Measurements from ENCODE around the gene NMRK2. TPM values are rescaled to one million over a fixed set of nuclear protein-coding genes. Genes with fewer than 3 reads are reported as not detected.

The NMRK2 gene
- total RNA-seq, 1 donor from 2014 or later: 4.0 TPM

DNA sequence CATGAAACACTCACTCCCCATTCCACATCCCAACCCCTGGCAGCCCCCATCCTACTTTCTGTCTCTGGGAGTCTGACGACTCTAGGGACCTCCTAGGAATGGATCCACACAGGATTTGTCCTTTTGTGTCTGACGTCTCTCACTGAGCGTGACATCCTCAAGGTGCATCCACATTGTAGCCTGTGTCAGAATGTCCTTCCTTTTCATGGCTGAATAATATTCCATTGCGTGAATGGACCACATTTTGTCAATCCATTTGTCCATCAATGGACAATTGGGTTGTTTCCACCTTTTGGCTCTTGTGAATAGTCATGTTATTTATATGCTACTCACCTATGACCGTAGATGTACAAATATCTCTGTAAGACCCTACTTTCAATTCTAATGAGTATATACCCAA, 16.8 kb upstream of the NMRK2 start:
- TF ChIP-seq, protein P1, sequence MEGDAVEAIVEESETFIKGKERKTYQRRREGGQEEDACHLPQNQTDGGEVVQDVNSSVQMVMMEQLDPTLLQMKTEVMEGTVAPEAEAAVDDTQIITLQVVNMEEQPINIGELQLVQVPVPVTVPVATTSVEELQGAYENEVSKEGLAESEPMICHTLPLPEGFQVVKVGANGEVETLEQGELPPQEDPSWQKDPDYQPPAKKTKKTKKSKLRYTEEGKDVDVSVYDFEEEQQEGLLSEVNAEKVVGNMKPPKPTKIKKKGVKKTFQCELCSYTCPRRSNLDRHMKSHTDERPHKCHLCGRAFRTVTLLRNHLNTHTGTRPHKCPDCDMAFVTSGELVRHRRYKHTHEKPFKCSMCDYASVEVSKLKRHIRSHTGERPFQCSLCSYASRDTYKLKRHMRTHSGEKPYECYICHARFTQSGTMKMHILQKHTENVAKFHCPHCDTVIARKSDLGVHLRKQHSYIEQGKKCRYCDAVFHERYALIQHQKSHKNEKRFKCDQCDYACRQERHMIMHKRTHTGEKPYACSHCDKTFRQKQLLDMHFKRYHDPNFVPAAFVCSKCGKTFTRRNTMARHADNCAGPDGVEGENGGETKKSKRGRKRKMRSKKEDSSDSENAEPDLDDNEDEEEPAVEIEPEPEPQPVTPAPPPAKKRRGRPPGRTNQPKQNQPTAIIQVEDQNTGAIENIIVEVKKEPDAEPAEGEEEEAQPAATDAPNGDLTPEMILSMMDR (IDR thresholded peaks at IDR 0.05; ENCODE audit: partially characterized antibody, unreplicated experiment): no peak
- H3K36me3 Mint-ChIP-seq (ENCODE audit: unreplicated experiment): peaks cover 10% of the 10 kb centered on the region
- H3K4me3 Mint-ChIP-seq (ENCODE audit: unreplicated experiment): no peak overlapping the region
- H3K27ac Mint-ChIP-seq (ENCODE audit: unreplicated experiment): no peak overlapping the region
- peaks cover 6% of the 10 kb centered on the region for H3K9me3 Mint-ChIP-seq (ENCODE audit: unreplicated experiment)
- DNase-seq: no peak
- H3K27me3 Mint-ChIP-seq (ENCODE audit: unreplicated experiment): peaks cover 4% of the 10 kb centered on the region
- no peaks in the 10 kb centered on the region for H3K4me1 Mint-ChIP-seq (ENCODE audit: low read depth, unreplicated experiment)

DNA sequence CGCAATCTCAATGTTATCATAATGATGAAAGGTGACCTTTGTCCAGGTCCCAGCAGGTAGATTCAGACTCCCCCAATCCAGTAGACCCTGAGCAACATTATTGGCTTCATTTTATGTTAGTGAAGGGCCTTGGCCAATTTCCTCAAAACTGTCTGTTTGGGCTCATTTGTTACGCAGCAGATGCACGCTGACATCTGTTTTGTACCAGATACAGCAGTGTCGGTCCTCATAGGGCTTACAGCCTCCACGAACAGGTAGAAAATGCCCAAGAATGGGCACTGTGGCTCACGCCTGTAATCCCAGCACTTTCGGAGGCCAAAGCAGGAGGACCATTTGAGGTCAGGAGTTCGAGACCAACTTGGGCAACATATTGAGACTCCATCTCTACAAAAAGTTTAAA, 13.1 kb upstream of the NMRK2 start:
- Mint-ChIP-seq H3K27ac (ENCODE audit: unreplicated experiment) (no peak overlapping the region), H3K36me3 (ENCODE audit: unreplicated experiment) (peaks cover 28% of the 10 kb centered on the region), H3K27me3 (ENCODE audit: unreplicated experiment) (peaks cover 9% of the 10 kb centered on the region), H3K9me3 (ENCODE audit: unreplicated experiment) (peaks cover 12% of the 10 kb centered on the region), H3K4me1 (ENCODE audit: low read depth, unreplicated experiment) (no peaks in the 10 kb centered on the region), H3K4me3 (ENCODE audit: unreplicated experiment) (no peak overlapping the region)
- TF ChIP-seq, protein P1 (IDR thresholded peaks at IDR 0.05; ENCODE audit: partially characterized antibody, unreplicated experiment): no peak
- no peak for DNase-seq

DNA sequence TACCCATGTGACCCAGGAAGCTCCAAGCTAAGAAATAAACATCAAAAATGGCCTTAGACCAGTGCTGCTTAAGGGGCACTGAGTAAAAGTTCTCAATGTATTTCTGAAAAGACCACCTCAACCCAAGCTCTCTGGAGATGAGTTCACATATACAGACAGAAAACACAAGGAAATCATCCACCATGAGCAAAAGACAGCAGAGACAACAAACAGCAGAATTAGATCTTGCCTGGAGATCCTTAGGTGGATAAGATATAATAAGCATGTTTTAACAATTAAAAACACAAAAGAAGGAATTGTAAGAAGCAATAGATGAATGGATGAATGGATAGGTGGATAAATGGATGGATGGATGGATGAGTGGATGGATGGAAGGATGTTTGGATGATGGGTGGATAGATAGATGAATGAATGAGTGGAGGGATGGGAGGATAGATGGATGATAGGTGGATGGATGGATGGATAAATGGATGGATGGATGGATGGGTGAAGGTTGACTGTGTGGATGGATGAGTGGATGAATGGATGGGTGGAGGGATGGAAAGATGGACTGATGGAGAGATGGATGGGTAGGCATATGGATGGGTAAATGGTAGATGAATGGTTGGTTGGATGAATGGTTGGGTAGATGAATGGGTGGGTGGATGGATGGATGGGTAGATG, 9.6 kb upstream of the NMRK2 start:
- Mint-ChIP-seq H3K27ac (ENCODE audit: unreplicated experiment) (no peak overlapping the region), H3K9me3 (ENCODE audit: unreplicated experiment) (peaks cover 14% of the 10 kb centered on the region), H3K36me3 (ENCODE audit: unreplicated experiment) (peaks cover 28% of the 10 kb centered on the region), H3K27me3 (ENCODE audit: unreplicated experiment) (peaks cover 15% of the 10 kb centered on the region), H3K4me1 (ENCODE audit: low read depth, unreplicated experiment) (no peaks in the 10 kb centered on the region), H3K4me3 (ENCODE audit: unreplicated experiment) (no peak overlapping the region)
- TF ChIP-seq, protein P1 (IDR thresholded peaks at IDR 0.05; ENCODE audit: partially characterized antibody, unreplicated experiment): no peak
- no peak for DNase-seq

DNA sequence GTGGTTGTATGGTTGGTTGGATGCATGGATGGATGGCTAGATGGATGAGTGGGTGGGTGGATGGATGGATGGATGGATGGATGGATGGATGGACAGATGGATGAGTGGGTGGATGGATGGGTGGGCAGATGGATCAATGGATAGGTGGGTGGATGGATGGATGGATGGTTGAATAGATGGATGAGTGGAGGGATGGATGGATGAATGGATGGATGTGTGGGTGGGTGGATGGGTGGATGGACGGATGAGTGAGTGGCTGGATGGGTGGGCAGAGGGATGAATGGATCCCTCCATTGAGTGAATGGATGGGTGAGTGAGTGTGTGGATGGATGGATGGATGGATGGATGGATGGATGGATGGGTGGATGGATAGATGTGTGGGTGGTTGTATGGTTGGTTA, 9.0 kb upstream of the NMRK2 start:
- Mint-ChIP-seq H3K27ac (ENCODE audit: unreplicated experiment) (no peak overlapping the region), H3K4me3 (ENCODE audit: unreplicated experiment) (no peak overlapping the region), H3K27me3 (ENCODE audit: unreplicated experiment) (peaks cover 16% of the 10 kb centered on the region), H3K9me3 (ENCODE audit: unreplicated experiment) (peaks cover 14% of the 10 kb centered on the region), H3K4me1 (ENCODE audit: low read depth, unreplicated experiment) (no peaks in the 10 kb centered on the region), H3K36me3 (ENCODE audit: unreplicated experiment) (peaks cover 28% of the 10 kb centered on the region)
- TF ChIP-seq, protein P1 (IDR thresholded peaks at IDR 0.05; ENCODE audit: partially characterized antibody, unreplicated experiment): no peak
- DNase-seq: no peak

DNA sequence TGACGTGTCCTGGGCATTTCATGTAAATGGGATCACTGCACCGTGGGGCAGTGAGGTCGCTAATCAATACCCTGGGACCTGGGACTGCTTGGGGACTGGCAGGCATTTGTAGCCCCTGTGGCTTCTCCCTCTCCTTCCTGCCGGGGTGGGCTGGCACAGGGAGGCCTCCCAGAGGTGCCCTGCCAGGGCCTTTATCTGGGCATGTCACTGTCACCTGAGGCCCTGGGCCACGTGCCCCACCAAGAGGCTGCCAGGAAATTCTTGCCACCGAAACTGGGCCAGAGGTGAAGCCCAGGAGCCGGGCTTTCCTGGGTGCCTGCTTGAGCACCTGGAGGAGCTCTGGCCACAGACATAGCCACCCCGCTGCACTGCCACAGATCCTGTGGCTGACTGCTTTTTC, 1.8 kb upstream of the NMRK2 start:
- H3K27me3 Mint-ChIP-seq (ENCODE audit: unreplicated experiment): peaks cover 14% of the 10 kb centered on the region
- H3K9me3 Mint-ChIP-seq (ENCODE audit: unreplicated experiment): peaks cover 11% of the 10 kb centered on the region
- DNase-seq: no peak
- TF ChIP-seq, protein P1 (IDR thresholded peaks at IDR 0.05; ENCODE audit: partially characterized antibody, unreplicated experiment): no peak
- no peaks in the 10 kb centered on the region for H3K4me1 Mint-ChIP-seq (ENCODE audit: low read depth, unreplicated experiment)
- H3K27ac Mint-ChIP-seq (ENCODE audit: unreplicated experiment): no peak overlapping the region
- H3K4me3 Mint-ChIP-seq (ENCODE audit: unreplicated experiment): no peak overlapping the region
- H3K36me3 Mint-ChIP-seq (ENCODE audit: unreplicated experiment): no peaks in the 10 kb centered on the region
